ENCODE measurements around the gene CD99. TPM values are rescaled to one million over a fixed set of nuclear protein-coding genes. Genes with fewer than 3 reads are reported as not detected.

Gene CD99
- total RNA-seq, result 100 to 1,000 TPM; 205 to 364 TPM

GRCh38 chrX:2690856-2691542, at the start of gene CD99:
Gene CD99 (plus strand): TSS chrX:2691295. CDS start chrX:2691361, 66 bp downstream.

GRCh38 chrX:2751874-2752300, 60.8 kb downstream of the CD99 start, which contains the start of gene XG:
Gene XG (plus strand): TSS chrX:2752040. CDS start chrX:2752275, 235 bp downstream.

Other genes starting within 250 kb of the CD99 start
- gene DHRSX, start 190.3 kb upstream of the CD99 start, total RNA-seq, result 10 to 100 TPM; 24.3 to 45.4 TPM
- 10 to 100 TPM; 44.0 to 45.0 TPM for gene ZBED1, start 190.3 kb upstream of the CD99 start, total RNA-seq
- gene XG, start 60.7 kb downstream of the CD99 start, total RNA-seq, result under 1 TPM in 1 of 2 donors, not detected in 1; 0.69 TPM
- gene GYG2, start 137.6 kb downstream of the CD99 start, total RNA-seq, result 10 to 100 TPM; 36.6 to 44.0 TPM
- gene ARSD, start 238.0 kb downstream of the CD99 start, total RNA-seq, result 10 to 100 TPM in 1 of 2 donors, 1 to 10 TPM in 1; 5.7 to 12.0 TPM